ENCODE results near the gene DNAJC18.
A peak's percentile ranks its signal among the peaks of the same experiment; 100 is the strongest.

Gene DNAJC18

DNA sequence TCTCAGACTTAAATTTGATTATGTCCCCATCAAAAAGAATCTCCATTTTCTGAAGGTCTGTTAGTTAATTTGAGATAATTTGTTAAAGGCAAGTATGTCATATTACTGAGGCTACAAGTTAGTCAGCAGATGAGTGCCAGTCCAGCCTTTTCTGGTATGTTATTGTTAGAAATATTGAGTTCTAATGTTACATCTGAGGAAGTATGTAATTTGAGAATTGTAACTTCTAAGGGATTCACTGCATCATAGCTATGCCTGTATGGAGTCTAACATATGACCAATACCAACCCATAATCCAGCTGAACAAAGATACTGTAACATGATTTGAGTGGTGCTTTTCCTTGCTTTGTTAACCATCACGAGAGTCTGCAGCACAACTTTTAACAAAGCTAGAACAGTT is 70.1 kb downstream of the DNAJC18 start:
- no peak overlapping the region for H3K4me3 ChIP-seq (ENCODE audit: low read depth, low read length)
- TF ChIP-seq, protein P1, sequence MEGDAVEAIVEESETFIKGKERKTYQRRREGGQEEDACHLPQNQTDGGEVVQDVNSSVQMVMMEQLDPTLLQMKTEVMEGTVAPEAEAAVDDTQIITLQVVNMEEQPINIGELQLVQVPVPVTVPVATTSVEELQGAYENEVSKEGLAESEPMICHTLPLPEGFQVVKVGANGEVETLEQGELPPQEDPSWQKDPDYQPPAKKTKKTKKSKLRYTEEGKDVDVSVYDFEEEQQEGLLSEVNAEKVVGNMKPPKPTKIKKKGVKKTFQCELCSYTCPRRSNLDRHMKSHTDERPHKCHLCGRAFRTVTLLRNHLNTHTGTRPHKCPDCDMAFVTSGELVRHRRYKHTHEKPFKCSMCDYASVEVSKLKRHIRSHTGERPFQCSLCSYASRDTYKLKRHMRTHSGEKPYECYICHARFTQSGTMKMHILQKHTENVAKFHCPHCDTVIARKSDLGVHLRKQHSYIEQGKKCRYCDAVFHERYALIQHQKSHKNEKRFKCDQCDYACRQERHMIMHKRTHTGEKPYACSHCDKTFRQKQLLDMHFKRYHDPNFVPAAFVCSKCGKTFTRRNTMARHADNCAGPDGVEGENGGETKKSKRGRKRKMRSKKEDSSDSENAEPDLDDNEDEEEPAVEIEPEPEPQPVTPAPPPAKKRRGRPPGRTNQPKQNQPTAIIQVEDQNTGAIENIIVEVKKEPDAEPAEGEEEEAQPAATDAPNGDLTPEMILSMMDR (IDR thresholded peaks at IDR 0.05; ENCODE audit: low read depth, low read length) = no peak
- TF ChIP-seq POLR2A (IDR thresholded peaks at IDR 0.05; ENCODE audit: extremely low read depth, insufficient read length) (no peak), MYC (IDR thresholded peaks at IDR 0.05; ENCODE audit: low read depth, low read length) (no peak)
- TF ChIP-seq, protein P2, sequence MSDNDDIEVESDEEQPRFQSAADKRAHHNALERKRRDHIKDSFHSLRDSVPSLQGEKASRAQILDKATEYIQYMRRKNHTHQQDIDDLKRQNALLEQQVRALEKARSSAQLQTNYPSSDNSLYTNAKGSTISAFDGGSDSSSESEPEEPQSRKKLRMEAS (IDR thresholded peaks at IDR 0.05; ENCODE audit: low read depth, low read length) = no peak
- DNase-seq (ENCODE audit: low read depth) = no peak

DNA sequence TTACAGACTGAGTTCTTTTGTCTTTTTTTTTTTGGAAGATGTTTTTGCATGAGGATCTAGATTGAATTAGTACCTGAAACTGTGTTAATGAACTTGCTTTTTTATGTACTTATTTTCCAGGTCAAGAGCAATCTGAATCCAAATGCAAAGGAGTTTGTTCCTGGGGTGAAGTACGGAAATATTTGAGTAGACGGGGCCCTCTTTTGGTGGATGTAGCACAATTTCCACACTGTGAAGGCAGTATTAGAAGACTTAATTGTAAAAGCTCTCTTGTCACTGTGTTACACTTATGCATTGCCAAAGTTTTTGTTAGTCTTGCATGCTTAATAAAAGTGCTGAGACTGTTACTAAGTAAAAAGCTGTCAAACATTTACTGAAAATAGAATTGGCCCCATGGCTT is 70.7 kb downstream of the DNAJC18 start:
- TF ChIP-seq MYC (IDR thresholded peaks at IDR 0.05; ENCODE audit: low read depth, low read length) (no peak), POLR2A (IDR thresholded peaks at IDR 0.05; ENCODE audit: extremely low read depth, insufficient read length) (no peak)
- TF ChIP-seq, protein P1 (IDR thresholded peaks at IDR 0.05; ENCODE audit: low read depth, low read length) = no peak
- TF ChIP-seq, protein P2 (IDR thresholded peaks at IDR 0.05; ENCODE audit: low read depth, low read length) = no peak
- DNase-seq (ENCODE audit: low read depth) = peak; percentile 44
- no peak overlapping the region for H3K4me3 ChIP-seq (ENCODE audit: low read depth, low read length)

DNA sequence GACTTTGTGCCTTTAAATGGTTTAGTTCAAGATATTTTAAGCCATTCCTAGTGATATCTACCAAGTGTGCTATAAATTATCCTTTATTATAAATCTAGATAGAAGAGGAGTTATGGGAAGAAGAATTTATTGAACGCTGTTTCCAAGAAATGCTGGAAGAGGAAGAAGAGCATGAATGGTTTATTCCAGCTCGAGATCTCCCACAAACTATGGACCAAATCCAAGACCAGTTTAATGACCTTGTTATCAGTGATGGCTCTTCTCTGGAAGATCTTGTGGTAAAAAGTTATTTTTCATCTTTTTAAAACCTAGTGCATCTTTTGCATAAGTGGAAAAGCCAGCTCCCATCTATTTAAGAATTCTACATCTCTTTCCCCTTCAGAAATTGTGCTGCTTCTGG is 74.9 kb downstream of the DNAJC18 start:
- H3K4me3 ChIP-seq (ENCODE audit: low read depth, low read length) = no peak overlapping the region
- TF ChIP-seq MYC (IDR thresholded peaks at IDR 0.05; ENCODE audit: low read depth, low read length) (no peak), POLR2A (IDR thresholded peaks at IDR 0.05; ENCODE audit: extremely low read depth, insufficient read length) (no peak)
- TF ChIP-seq, protein P2 (IDR thresholded peaks at IDR 0.05; ENCODE audit: low read depth, low read length) = no peak
- TF ChIP-seq, protein P1 (IDR thresholded peaks at IDR 0.05; ENCODE audit: low read depth, low read length) = no peak
- DNase-seq (ENCODE audit: low read depth) = no peak

DNA sequence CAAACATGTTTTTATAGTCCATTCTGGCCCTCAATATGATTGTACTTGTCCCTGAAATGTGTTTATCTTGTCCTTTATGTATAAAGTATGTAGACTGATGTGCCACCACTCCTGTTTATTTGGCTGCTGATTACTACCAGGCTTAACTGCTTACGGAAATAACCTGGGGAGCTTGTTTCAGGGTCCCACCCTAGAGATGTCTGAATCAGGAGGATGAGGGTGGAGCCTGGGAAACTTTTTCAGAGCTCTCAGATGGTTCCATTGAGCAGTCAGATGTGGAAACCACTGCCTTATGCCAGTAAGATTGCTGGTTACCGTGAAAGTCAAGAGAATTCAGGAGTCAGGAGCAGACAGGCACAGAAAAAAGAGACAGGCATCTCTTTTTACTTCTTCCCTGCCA is 75.4 kb downstream of the DNAJC18 start:
- no peak overlapping the region for H3K4me3 ChIP-seq (ENCODE audit: low read depth, low read length)
- no peak for DNase-seq (ENCODE audit: low read depth)
- TF ChIP-seq MYC (IDR thresholded peaks at IDR 0.05; ENCODE audit: low read depth, low read length) (no peak), POLR2A (IDR thresholded peaks at IDR 0.05; ENCODE audit: extremely low read depth, insufficient read length) (no peak)
- TF ChIP-seq, protein P1 (IDR thresholded peaks at IDR 0.05; ENCODE audit: low read depth, low read length) = no peak
- TF ChIP-seq, protein P2 (IDR thresholded peaks at IDR 0.05; ENCODE audit: low read depth, low read length) = no peak

DNA sequence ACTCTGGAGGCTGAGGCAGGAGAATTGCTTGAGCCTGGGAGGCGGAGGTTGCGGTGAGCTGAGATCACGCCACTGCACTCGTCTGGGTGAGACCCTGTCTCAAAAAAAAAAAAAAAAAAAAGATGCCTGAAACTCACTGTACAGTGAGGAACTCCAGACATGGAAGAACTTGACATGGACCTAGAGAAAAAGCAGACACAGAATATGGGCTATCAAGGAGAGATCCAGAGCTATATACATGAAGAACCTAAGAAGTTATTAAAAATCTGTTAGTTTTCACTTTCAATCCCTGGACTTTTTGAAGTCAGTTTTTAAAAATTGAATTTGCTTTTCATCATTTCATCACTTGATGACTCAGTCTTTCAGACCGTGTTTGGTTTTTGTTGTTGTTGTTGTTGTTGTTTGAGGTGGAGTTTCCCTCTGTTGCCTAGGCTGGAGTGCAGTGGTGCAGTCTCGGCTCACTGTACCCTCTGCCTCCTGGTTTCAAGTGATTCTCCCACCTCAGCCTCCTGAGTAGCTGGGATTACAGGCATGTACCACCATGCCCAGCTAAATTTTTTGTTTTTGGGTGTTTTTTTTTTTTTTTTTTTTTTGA is 77.4 kb downstream of the DNAJC18 start:
- no peak for DNase-seq (ENCODE audit: low read depth)
- TF ChIP-seq, protein P2 (IDR thresholded peaks at IDR 0.05; ENCODE audit: low read depth, low read length) = no peak
- TF ChIP-seq POLR2A (IDR thresholded peaks at IDR 0.05; ENCODE audit: extremely low read depth, insufficient read length) (no peak), MYC (IDR thresholded peaks at IDR 0.05; ENCODE audit: low read depth, low read length) (no peak)
- TF ChIP-seq, protein P1 (IDR thresholded peaks at IDR 0.05; ENCODE audit: low read depth, low read length) = no peak
- no peak overlapping the region for H3K4me3 ChIP-seq (ENCODE audit: low read depth, low read length)
